Body of pancreas (tissue), 4 donors: ENCODE measurements around the gene LDLR. TPM values are rescaled to one million over a fixed set of nuclear protein-coding genes. Genes with fewer than 3 reads are reported as not detected.
"Not testable (repeated sequence)": the region's sequence is repeated elsewhere in the genome, so short reads cannot be mapped to it uniquely, and the experiment has no call there.

Experiments used
- ATAC-seq: fragments of 150-250 bp; one replicate; pipeline ENCODE4 v1.9.1; 2016
- DNase-seq, 4 donors: peaks; one replicate each; pipeline ENCODE4 v3.0.0-alpha.2; 2019
- H3K27ac ChIP-seq, 4 donors: fragments of 200-600 bp; sonication (generic); 1 replicate in 3 of 4; 2 replicates in 1 of 4; pipeline versions ENCODE4 v1.5.1 to v1.6.1; 2016 to 2019; ENCODE audit warnings: mild to moderate bottlenecking in 1 of 4, mixed read lengths in 1 of 4, moderate library complexity in 1 of 4
- H3K27me3 ChIP-seq, 2 donors: fragments of 200-600 bp; sonication (generic); one replicate each; pipeline ENCODE4 v1.6.0; 2016; ENCODE audit warnings: mild to moderate bottlenecking in 1 of 2
- H3K36me3 ChIP-seq, 2 donors: fragments of 200-600 bp; sonication (generic); replicated peaks in 1 of 2; 2 replicates each; pipeline ENCODE4 v1.5.1; 2016; ENCODE audit warnings: low read depth in 2 of 2; ENCODE audit not compliant: insufficient read depth in 1 of 2
- H3K4me1 ChIP-seq: fragments of 200-600 bp; sonication (generic); one replicate; pipeline ENCODE4 v1.6.0; 2016
- H3K4me3 ChIP-seq, 2 donors: fragments of 200-600 bp; sonication (generic); 1 replicate in 1 of 2; 2 replicates in 1 of 2; pipeline ENCODE4 v1.5.1; 2016 to 2019
- H3K9me3 ChIP-seq, 3 donors: fragments of 200-600 bp; sonication (generic); 1 replicate in 2 of 3; 2 replicates in 1 of 3; pipeline ENCODE4 v1.5.1; 2016
- CTCF ChIP-seq, 7 experiments: fragments of 450-650 bp in 4 of 7; fragments of 200-600 bp in 3 of 7; sonication (generic) in 3 of 7; IDR thresholded peaks; one replicate each; pipeline ENCODE4 v1.5.1; 2016 to 2019; ENCODE audit warnings: antibody characterized with exemption in 7 of 7
- POLR2A ChIP-seq, 3 donors: fragments of 450-650 bp; IDR thresholded peaks; one replicate each; pipeline ENCODE4 v1.6.1; 2016; ENCODE audit warnings: antibody characterized with exemption in 3 of 3, mild to moderate bottlenecking in 2 of 3
- WGBS, 2 donors: methylation state at CpG; one replicate each; pipeline ENCODE4 v1.1.5; 2017; 5-methylcytosine and 5-hydroxymethylcytosine counted together
- intact Hi-C: fragments of 100-400 bp; cut with DNase I; formaldehyde crosslinking; loops from one replicate; pipeline ENCODE4 v1.15.1; 2023
- total RNA-seq, 2 donors: library from RNA; depleted of rRNA; stranded (reverse); fragments of >200 nt; gene quantifications; one replicate each; pipeline ENCODE4 v1.1.0, GENCODE V29; 2016

LDLR gene
- total RNA-seq, 2 donors from 2014 or later = 18.9 to 105 TPM

- intact Hi-C loops = no loop called here
- Histone ChIP-seq H3K36me3 (no peaks in the 10 kb centered on the region), H3K27me3 (no peaks in the 10 kb centered on the region), H3K4me1 (peaks cover 47% of the 10 kb centered on the region), H3K27ac (peak overlapping the region in 3 of 4 donors; percentile 29 to 47 (median 32)), H3K9me3 (no peaks in the 10 kb centered on the region), H3K4me3 (no peak overlapping the region)
- ATAC-seq (no peak), DNase-seq (no peak)
- WGBS, 2 donors = 53 to 58% methylated on average over 16 of the region's 16 CpGs
- no peak for TF ChIP-seq POLR2A (IDR thresholded peaks at IDR 0.05)
- TF ChIP-seq CTCF (IDR thresholded peaks at IDR 0.05) = peak in 1 of 7 experiments; percentile 5
Measured at GRCh38 chr19:11159598-11160439, 70.6 kb downstream of the LDLR start.

GRCh38 chr19:11160440-11160768 lies 71.1 kb downstream of the LDLR start:
- Histone ChIP-seq H3K27ac (peak overlapping the region in 1 of 4 donors; percentile 47), H3K4me1 (peaks cover 42% of the 10 kb centered on the region)
- WGBS, 2 donors = 97 to 100% methylated on average over 2 of the region's 2 CpGs
- H3K36me3 ChIP-seq, H3K9me3 ChIP-seq, H3K27me3 ChIP-seq, DNase-seq, ATAC-seq, H3K4me3 ChIP-seq, intact Hi-C loops: not testable (repeated sequence)

- H3K27ac ChIP-seq = no peak overlapping the region
- H3K4me3 ChIP-seq = no peak overlapping the region
- no peak for ATAC-seq
- intact Hi-C loops = no loop called here
- H3K9me3 ChIP-seq = no peaks in the 10 kb centered on the region
- no peaks in the 10 kb centered on the region for H3K27me3 ChIP-seq
- peaks cover 0 to 4% of the 10 kb centered on the region in 2 donors for H3K36me3 ChIP-seq
- no peak for DNase-seq
- peaks cover 7% of the 10 kb centered on the region for H3K4me1 ChIP-seq
- TF ChIP-seq CTCF (IDR thresholded peaks at IDR 0.05) = no peak
- TF ChIP-seq POLR2A (IDR thresholded peaks at IDR 0.05) = no peak
- WGBS, 2 donors = 80 to 87% methylated on average over 11 of the region's 11 CpGs
Measured at GRCh38 chr19:11164296-11164695, 75.0 kb downstream of the LDLR start.

GRCh38 chr19:11164879-11165406 lies 75.7 kb downstream of the LDLR start:
- H3K36me3 ChIP-seq = peaks cover 0 to 5% of the 10 kb centered on the region in 2 donors
- no peaks in the 10 kb centered on the region for H3K27me3 ChIP-seq
- DNase-seq (peak in 3 of 4 donors; percentile 31 to 54 (median 49)), ATAC-seq (peak; percentile 39)
- no peaks in the 10 kb centered on the region for H3K9me3 ChIP-seq
- H3K4me3 ChIP-seq = no peak overlapping the region
- TF ChIP-seq CTCF (IDR thresholded peaks at IDR 0.05) = no peak
- TF ChIP-seq POLR2A (IDR thresholded peaks at IDR 0.05) = no peak
- H3K4me1 ChIP-seq = peaks cover 4% of the 10 kb centered on the region
- WGBS, 2 donors = 80 to 84% methylated on average over 16 to 17 of the region's 17 CpGs
- intact Hi-C loops = no loop called here
- peak overlapping the region in 2 of 4 donors; percentile 9 to 38 for H3K27ac ChIP-seq

- no peaks in the 10 kb centered on the region for H3K27me3 ChIP-seq
- DNase-seq (no peak), ATAC-seq (no peak)
- H3K9me3 ChIP-seq = no peaks in the 10 kb centered on the region
- peak overlapping the region in 2 of 4 donors; percentile 9 to 38 for H3K27ac ChIP-seq
- TF ChIP-seq CTCF (IDR thresholded peaks at IDR 0.05) (no peak), POLR2A (IDR thresholded peaks at IDR 0.05) (no peak)
- H3K4me3 ChIP-seq = no peak overlapping the region
- intact Hi-C loops = no loop called here
- 93 to 96% methylated on average over 6 to 13 of the region's 13 CpGs for WGBS, 2 donors
- peaks cover 0 to 8% of the 10 kb centered on the region in 2 donors for H3K36me3 ChIP-seq
- H3K4me1 ChIP-seq = no peaks in the 10 kb centered on the region
Measured at GRCh38 chr19:11165486-11166030, 76.3 kb downstream of the LDLR start.
